AG09319 (cell line): ENCODE measurements around the gene CDKN2B-AS1.

Experiments
- DNase-seq: peaks from one replicate; pipeline ENCODE4 v3.0.0-alpha.2; 2010; ENCODE audit warnings: low read depth; ENCODE audit errors: extremely low read depth
- CTCF ChIP-seq: IDR thresholded peaks from 2 replicates; pipeline ENCODE4 v1.5.1; 2011; ENCODE audit warnings: low read depth, mild to moderate bottlenecking, inconsistent platforms, low read length, moderate library complexity

CDKN2B-AS1 gene

GRCh38 chr9:22129133-22129532 lies 134.5 kb downstream of the CDKN2B-AS1 start:
- TF ChIP-seq CTCF = no peak
- DNase-seq = no peak

GRCh38 chr9:22129633-22130032 lies 135.0 kb downstream of the CDKN2B-AS1 start:
- no peak for DNase-seq
- TF ChIP-seq CTCF = no peak

DNA sequence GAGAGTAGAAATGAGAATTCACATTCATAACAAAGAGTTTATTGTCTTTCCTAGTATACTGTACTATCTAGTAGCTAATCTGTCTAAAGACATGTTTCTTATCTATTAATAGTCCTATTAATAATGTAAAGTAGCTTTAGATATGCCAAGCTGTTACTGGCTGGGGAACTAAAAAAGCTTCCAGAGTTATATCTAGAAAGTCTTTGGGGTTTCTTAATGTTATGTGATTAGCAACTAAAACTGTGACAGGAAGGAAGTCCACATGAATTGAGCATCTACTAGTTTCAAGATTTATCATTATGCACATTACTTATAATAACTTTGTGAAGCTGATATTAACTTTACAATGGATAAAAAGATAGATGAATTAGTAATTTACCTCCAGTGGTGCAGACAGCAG lies 137.2 kb downstream of the CDKN2B-AS1 start:
- DNase-seq = no peak
- TF ChIP-seq CTCF = no peak

- TF ChIP-seq CTCF = no peak
- DNase-seq = no peak
These were observed 139.8 kb downstream of the CDKN2B-AS1 start for GRCh38 chr9:22134390-22134789.

GRCh38 chr9:22136461-22137096 lies 142.0 kb downstream of the CDKN2B-AS1 start:
- DNase-seq = no peak
- no peak for TF ChIP-seq CTCF

DNA sequence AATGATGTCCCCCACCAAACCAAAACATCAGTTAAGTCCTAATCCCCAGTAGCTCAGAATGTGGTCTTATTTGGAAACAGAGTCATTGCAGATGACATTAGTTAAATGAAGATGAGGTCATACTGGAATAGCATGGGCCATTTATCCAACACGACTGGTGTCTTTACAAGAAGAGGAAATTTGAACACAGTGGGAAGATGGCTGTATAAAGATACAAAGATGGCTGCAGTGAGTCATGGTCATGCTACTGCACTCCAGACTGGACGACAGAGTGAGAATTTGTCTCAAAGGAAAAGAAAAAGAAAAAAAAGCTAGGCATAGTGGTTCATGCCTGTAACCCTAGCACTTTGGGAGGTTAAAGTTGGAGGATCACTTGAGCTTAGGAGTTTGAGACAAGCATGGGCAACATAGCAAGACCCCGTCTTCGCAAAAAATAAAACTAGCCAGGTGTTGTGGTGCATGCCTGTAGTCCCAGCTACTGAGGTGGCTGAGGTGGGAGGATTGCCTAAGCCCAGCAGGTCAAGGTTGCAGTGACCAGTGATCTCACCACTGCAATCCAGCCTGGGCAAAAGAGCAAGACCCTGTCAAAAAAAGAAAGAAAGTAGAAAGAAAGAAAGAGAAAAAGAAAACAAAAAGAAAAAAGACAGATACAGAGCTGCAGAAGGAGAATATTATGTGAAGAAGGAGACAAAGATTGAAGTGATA lies 144.5 kb downstream of the CDKN2B-AS1 start:
- DNase-seq = no peak
- TF ChIP-seq CTCF = no peak

DNA sequence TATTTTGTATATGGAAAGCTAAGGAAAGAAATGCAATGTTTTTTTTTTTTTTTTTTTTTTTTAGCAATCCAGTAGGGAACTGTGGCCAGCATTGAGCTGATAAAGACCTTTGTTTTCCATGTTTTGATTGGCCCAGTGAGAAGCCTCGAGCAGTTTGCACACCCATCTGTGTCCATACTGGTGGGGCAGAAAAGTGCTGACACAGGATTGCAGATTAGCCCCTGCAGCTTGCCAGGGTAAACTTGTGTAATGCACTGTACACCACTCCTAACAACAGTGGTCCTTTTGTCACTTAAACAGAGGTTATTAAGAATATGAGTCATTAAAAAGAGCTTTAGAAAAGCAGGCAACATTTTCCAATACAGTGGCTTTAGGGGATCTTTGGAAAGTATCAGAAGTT lies 147.3 kb downstream of the CDKN2B-AS1 start:
- no peak for DNase-seq
- no peak for TF ChIP-seq CTCF
